G401 (cell line): Measurements from ENCODE around the gene ABHD16B. TPM values are rescaled to one million over a fixed set of nuclear protein-coding genes. Genes with fewer than 3 reads are reported as not detected.
A peak's percentile ranks its signal among the peaks of the same experiment; 100 is the strongest.

Experiments
- DNase-seq: peaks from one replicate; pipeline ENCODE4 v3.0.0-alpha.2; 2015; ENCODE audit warnings: low spot score
- in situ Hi-C: cut with HindIII; loops from 2 replicates; pipeline ENCODE4 v1.10.0; 2016; ENCODE audit warnings: low sequenced_read_pairs, mixed read lengths
- total RNA-seq: library from RNA; depleted of rRNA; stranded (reverse); fragments of >200 nt; shearing (Covaris generic); gene quantifications from 2 replicates; pipeline ENCODE4 v1.2.3, GENCODE V29; 2014

Gene ABHD16B
- total RNA-seq, 1 experiment from 2014 or later = not detected

- DNase-seq = no peak
- in situ Hi-C loops = no loop called here
These were observed 28.9 kb downstream of the ABHD16B start for GRCh38 chr20:63890201-63890576.

- in situ Hi-C loops = no loop called here
- no peak for DNase-seq
These were observed 29.3 kb downstream of the ABHD16B start for GRCh38 chr20:63890616-63891015.

- in situ Hi-C loops = no loop called here
These were observed 30.0 kb downstream of the ABHD16B start for GRCh38 chr20:63891061-63892002.

GRCh38 chr20:63892402-63892801 is 31.1 kb downstream of the ABHD16B start:
- DNase-seq = no peak
- in situ Hi-C loops = no loop called here

More at GRCh38 chr20:63891061-63892002, 30.0 kb downstream of the ABHD16B start:
- no peak for DNase-seq

- in situ Hi-C loops = no loop called here
- DNase-seq = no peak
These were observed 32.7 kb downstream of the ABHD16B start for GRCh38 chr20:63893999-63894357.

GRCh38 chr20:63894358-63895201 is 33.3 kb downstream of the ABHD16B start, which contains the start of gene DNAJC5:
Gene DNAJC5, plus strand, starts transcription at chr20:63895126. Its CDS starts 33,220 bp downstream, at chr20:63928346.
- in situ Hi-C loops = no loop called here
- peak; percentile 97 for DNase-seq

GRCh38 chr20:63895202-63895951 is 34.1 kb downstream of the ABHD16B start:
- in situ Hi-C loops = no loop called here
- DNase-seq = no peak

GRCh38 chr20:63895952-63896263 is 34.6 kb downstream of the ABHD16B start:
- in situ Hi-C loops = no loop called here
- DNase-seq = no peak

GRCh38 chr20:63896264-63897105 is 35.2 kb downstream of the ABHD16B start:
- in situ Hi-C loops = no loop called here
- DNase-seq = no peak

GRCh38 chr20:63897978-63898561 is 36.8 kb downstream of the ABHD16B start:
- in situ Hi-C loops = no loop called here
- no peak for DNase-seq

GRCh38 chr20:63898882-63899558 is 37.7 kb downstream of the ABHD16B start:
- no peak for DNase-seq

GRCh38 chr20:63900413-63900812 is 39.1 kb downstream of the ABHD16B start:
- in situ Hi-C loops = no loop called here
- DNase-seq = no peak

More at GRCh38 chr20:63898882-63899558, 37.7 kb downstream of the ABHD16B start:
- in situ Hi-C loops = no loop called here

GRCh38 chr20:63903796-63904561 is 42.7 kb downstream of the ABHD16B start:
- in situ Hi-C loops = no loop called here

GRCh38 chr20:63908008-63908682 is 46.8 kb downstream of the ABHD16B start:
- in situ Hi-C loops = no loop called here
- DNase-seq = no peak

More at GRCh38 chr20:63903796-63904561, 42.7 kb downstream of the ABHD16B start:
- no peak for DNase-seq

- in situ Hi-C loops = no loop called here
- DNase-seq = peak; percentile 71
These were observed 49.9 kb downstream of the ABHD16B start for GRCh38 chr20:63911176-63911575.
